Subcutaneous adipose tissue (tissue), 4 donors: ENCODE data around the gene MRPL37. TPM values are rescaled to one million over a fixed set of nuclear protein-coding genes. Genes with fewer than 3 reads are reported as not detected.

Experiments
- CTCF ChIP-seq: fragments of 450-650 bp; IDR thresholded peaks from one replicate; pipeline ENCODE4 v1.5.1; 2016; ENCODE audit warnings: low read depth, mild to moderate bottlenecking, control low read depth, antibody characterized with exemption, moderate library complexity
- total RNA-seq, 4 donors: library from RNA; depleted of rRNA; stranded (reverse); fragments of >200 nt; gene quantifications; one replicate each; pipeline ENCODE4 v1.1.0, GENCODE V29; 2016

Gene MRPL37
- total RNA-seq, 4 donors from 2014 or later, result 55.8 to 86.5 (median 56.9) TPM

GRCh38 chr1:54239035-54239383 is 39.0 kb downstream of the MRPL37 start:
- TF ChIP-seq CTCF, result no peak

DNA sequence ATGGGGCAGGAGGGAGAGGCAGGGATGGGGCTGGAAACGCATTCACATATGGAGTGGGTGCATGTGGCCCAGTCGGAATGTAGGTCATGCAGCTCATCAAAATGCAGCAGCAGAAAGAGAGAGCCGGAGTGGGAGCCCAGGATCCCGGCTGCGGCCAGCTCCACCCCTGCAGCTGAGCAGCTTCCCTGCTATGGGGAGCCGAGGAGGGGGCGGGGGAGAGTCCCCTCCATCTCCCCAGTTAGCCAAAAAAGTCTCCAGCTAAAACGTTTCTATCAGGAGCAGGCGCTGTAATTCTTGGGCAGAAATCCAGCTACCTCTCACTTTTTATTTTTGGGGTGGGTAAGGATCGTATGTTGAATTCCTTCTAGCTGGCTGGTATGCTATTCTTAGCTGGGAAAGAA is 39.7 kb downstream of the MRPL37 start:
- no peak for TF ChIP-seq CTCF

GRCh38 chr1:54240741-54241335 is 40.9 kb downstream of the MRPL37 start:
- TF ChIP-seq CTCF, result no peak

DNA sequence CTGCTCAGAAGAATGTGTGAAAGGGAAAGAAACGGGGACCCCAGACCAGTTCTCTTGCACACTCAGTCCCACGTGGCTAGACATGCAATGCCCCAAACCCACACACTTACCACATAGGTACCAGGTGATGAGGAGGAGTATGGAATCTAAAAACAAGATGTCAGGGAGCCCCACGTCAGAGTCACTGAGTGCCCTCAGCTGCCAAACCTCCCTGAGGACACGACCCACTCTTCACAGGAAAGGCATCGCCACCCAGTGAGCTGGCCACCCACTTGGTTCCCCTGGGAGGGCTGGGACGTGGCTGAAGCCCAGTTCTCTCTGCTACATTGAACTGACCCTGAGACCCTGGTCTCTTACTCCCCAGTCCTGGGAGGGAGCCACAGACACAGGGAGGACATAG is 41.4 kb downstream of the MRPL37 start:
- TF ChIP-seq CTCF, result no peak

DNA sequence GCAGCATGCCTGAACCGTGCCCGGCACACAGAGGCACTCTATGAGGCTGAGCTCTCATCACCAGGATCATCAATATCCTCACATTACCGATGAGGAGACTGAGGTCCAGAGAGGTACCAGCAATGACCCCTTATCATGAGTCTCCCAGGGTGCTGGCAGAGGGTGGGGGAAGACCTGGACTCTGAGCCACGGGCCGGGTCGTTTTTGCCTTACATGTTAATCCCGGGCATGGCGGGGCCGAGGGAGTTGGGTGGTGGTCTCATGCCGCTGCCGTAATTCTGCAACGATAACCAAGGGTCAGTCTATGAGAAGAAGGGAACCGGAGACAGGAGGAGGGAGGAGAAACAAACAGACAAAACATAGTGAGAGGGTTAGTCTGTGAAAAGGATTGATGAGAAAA is 43.1 kb downstream of the MRPL37 start:
- no peak for TF ChIP-seq CTCF

- TF ChIP-seq CTCF, result no peak
Measured at GRCh38 chr1:54244655-54245054, 44.7 kb downstream of the MRPL37 start.

DNA sequence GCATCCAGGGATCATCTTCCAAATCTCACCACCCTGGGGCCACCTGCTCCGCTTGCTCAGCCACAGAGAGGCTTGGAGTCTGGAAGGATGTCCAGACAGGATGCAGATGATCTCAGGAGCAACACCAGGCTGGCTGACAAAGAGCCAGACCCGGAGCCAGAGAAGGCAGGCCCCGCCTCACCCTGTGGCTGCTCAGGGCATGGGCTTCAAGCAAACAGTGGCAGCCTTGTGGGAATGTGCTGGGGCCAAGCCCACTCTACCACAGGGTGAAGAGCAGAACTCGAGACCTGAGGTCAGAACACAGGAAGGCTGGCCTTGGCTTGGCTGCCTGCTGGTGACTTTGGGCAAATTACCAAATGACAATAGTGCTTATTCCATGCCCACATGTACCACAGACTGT is 45.5 kb downstream of the MRPL37 start:
- no peak for TF ChIP-seq CTCF
